CD14-positive monocyte (primary cell): Measurements from ENCODE around the gene KRT72. TPM values are rescaled to one million over a fixed set of nuclear protein-coding genes. Genes with fewer than 3 reads are reported as not detected.

Source experiments
- DNase-seq, 3 donors: peaks; one replicate each; pipeline ENCODE4 v3.0.0-alpha.2; 2011 to 2022
- H2AFZ ChIP-seq: 2 replicates; pipeline ENCODE4 v1.6.0; 2012; ENCODE audit warnings: mild to moderate bottlenecking, low read depth, low read length, inconsistent platforms; ENCODE audit not compliant: insufficient read depth, poor library complexity, severe bottlenecking
- H3K27ac ChIP-seq, 2 donors: 1 replicate in 1 of 2; 2 replicates in 1 of 2; pipeline ENCODE4 v1.5.1; 2012 to 2013; ENCODE audit warnings: low read length in 2 of 2, control low read depth in 1 of 2, inconsistent platforms in 1 of 2, low read depth in 1 of 2, mild to moderate bottlenecking in 1 of 2
- H3K27me3 ChIP-seq, 2 donors: one replicate each; pipeline versions ENCODE4 v1.6.0 to v1.6.1; 2011 to 2013; ENCODE audit warnings: low read length in 2 of 2; ENCODE audit not compliant: control insufficient read depth in 2 of 2, insufficient read depth in 2 of 2
- H3K36me3 ChIP-seq, 2 donors: replicated peaks in 1 of 2; 1 replicate in 1 of 2; 2 replicates in 1 of 2; pipeline versions ENCODE4 v1.5.1 to v1.6.1; 2012 to 2013; ENCODE audit warnings: low read length in 2 of 2, control low read depth in 1 of 2, inconsistent platforms in 1 of 2, mild to moderate bottlenecking in 1 of 2; ENCODE audit not compliant: insufficient read depth in 2 of 2, control insufficient read depth in 1 of 2
- H3K4me1 ChIP-seq, 2 donors: 1 replicate in 1 of 2; 2 replicates in 1 of 2; pipeline versions ENCODE4 v1.5.1 to v1.6.1; 2012 to 2013; ENCODE audit warnings: low read length in 2 of 2, control low read depth in 1 of 2, inconsistent platforms in 1 of 2, mild to moderate bottlenecking in 1 of 2, moderate library complexity in 1 of 2; ENCODE audit not compliant: insufficient read depth in 2 of 2, control insufficient read depth in 1 of 2
- H3K4me2 ChIP-seq: replicated peaks from 2 replicates; pipeline ENCODE3; 2012; ENCODE audit warnings: low read length, moderate library complexity, mild to moderate bottlenecking; ENCODE audit not compliant: poor library complexity, severe bottlenecking; ENCODE audit errors: extremely low read depth
- H3K4me3 ChIP-seq, 3 experiments: fragments of 200-600 bp in 1 of 3; sonication (generic) in 1 of 3; replicated peaks in 1 of 3; 1 replicate in 2 of 3; 2 replicates in 1 of 3; pipeline ENCODE4 v1.5.1; 2011 to 2013; ENCODE audit warnings: low read length in 3 of 3, mild to moderate bottlenecking in 3 of 3, control low read depth in 2 of 3, low read depth in 2 of 3, inconsistent platforms in 1 of 3, moderate library complexity in 1 of 3
- H3K79me2 ChIP-seq: 2 replicates; pipeline ENCODE4 v1.6.0; 2012; ENCODE audit warnings: mild to moderate bottlenecking, control low read depth, inconsistent platforms, low read length, moderate library complexity; ENCODE audit not compliant: insufficient read depth
- H3K9ac ChIP-seq: 2 replicates; pipeline ENCODE4 v1.6.0; 2017; ENCODE audit warnings: low read length, mild to moderate bottlenecking; ENCODE audit not compliant: insufficient read depth, poor library complexity, severe bottlenecking
- H3K9me3 ChIP-seq, 2 donors: replicated peaks in 1 of 2; 1 replicate in 1 of 2; 2 replicates in 1 of 2; pipeline versions ENCODE4 v1.5.1 to v1.6.1; 2012 to 2013; ENCODE audit warnings: low read length in 2 of 2, control low read depth in 1 of 2; ENCODE audit not compliant: control insufficient read depth in 1 of 2, insufficient read depth in 1 of 2
- H4K20me1 ChIP-seq: 2 replicates; pipeline ENCODE4 v1.6.0; 2012; ENCODE audit warnings: mild to moderate bottlenecking, low read length, control low read depth, moderate library complexity; ENCODE audit not compliant: insufficient read depth
- H3K27ac Mint-ChIP-seq, 7 donors: one replicate each; pipeline ENCODE4 v1.8.0; 2020; ENCODE audit warnings: mild to moderate bottlenecking in 7 of 7, mixed read lengths in 7 of 7, moderate library complexity in 6 of 7, inconsistent platforms in 2 of 7
- H3K27me3 Mint-ChIP-seq, 3 donors: one replicate each; pipeline ENCODE4 v1.8.0; 2021 to 2022; ENCODE audit warnings: low read depth in 3 of 3, mild to moderate bottlenecking in 3 of 3, mixed read lengths in 3 of 3, moderate library complexity in 3 of 3, inconsistent platforms in 1 of 3
- H3K36me3 Mint-ChIP-seq, 2 donors: one replicate each; pipeline ENCODE4 v1.8.0; 2020; ENCODE audit warnings: mixed read lengths in 2 of 2, inconsistent platforms in 1 of 2, mild to moderate bottlenecking in 1 of 2
- H3K4me1 Mint-ChIP-seq: one replicate; pipeline ENCODE4 v1.8.0; 2020; ENCODE audit warnings: mild to moderate bottlenecking, mixed read lengths
- H3K4me3 Mint-ChIP-seq, 2 donors: one replicate each; pipeline ENCODE4 v1.8.0; 2020; ENCODE audit warnings: mild to moderate bottlenecking in 2 of 2, mixed read lengths in 2 of 2, moderate library complexity in 1 of 2
- H3K9me3 Mint-ChIP-seq, 7 donors: one replicate each; pipeline ENCODE4 v1.8.0; 2020 to 2022; ENCODE audit warnings: mixed read lengths in 7 of 7, mild to moderate bottlenecking in 6 of 7, moderate library complexity in 6 of 7, inconsistent platforms in 2 of 7
- CTCF ChIP-seq: fragments of 200-600 bp; IDR thresholded peaks from one replicate; pipeline ENCODE4 v1.8.0; 2022; ENCODE audit warnings: antibody characterized with exemption, mild to moderate bottlenecking
- WGBS: methylation state at CpG from one replicate; pipeline ENCODE4 v1.1.5; 2013; ENCODE audit warnings: missing lambda C conversion rate; ENCODE audit not compliant: insufficient coverage; 5-methylcytosine and 5-hydroxymethylcytosine counted together
- intact Hi-C, 2 donors: fragments of 100-400 bp; cut with micrococcal nuclease; formaldehyde crosslinking; loops; one replicate each; pipeline versions ENCODE4 v1.15.0 to v1.15.1; 2023
- polyA plus RNA-seq, 3 donors: library from polyadenylated mRNA; depleted of rRNA in 1 of 3; unstranded in 2 of 3; stranded (reverse) in 1 of 3; fragments of 300-500 nt in 2 of 3; fragments of >200 nt in 1 of 3; fragmentation: Illumina TruSeq in 2 of 3; gene quantifications; 1 replicate in 2 of 3; 2 replicates in 1 of 3; pipeline ENCODE4 v1.2.3, GENCODE V29; 2012 to 2021

The KRT72 gene
- polyA plus RNA-seq, 3 donors, result not detected

DNA sequence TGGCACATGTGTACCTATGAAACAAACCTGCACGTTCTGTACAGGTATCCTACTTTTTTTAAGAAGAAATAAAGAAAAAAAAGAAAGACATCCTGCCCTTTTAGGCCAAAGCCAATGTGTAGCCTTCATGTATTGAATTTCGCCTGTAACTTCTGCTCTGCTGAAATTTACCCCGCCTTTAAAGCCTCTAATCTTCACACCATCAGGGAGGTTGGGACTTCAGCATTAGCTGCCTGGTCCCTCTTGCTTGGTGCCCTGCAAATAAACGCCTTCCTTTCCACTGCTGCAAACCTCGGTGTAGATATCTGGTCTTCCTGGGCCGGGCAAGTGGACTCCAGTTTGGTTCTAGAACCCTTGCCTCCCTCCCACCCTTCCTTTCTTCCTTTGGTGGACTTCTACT is 45.7 kb downstream of the KRT72 start:
- DNase-seq, result no peak
- Histone ChIP-seq H3K27ac (no peak overlapping the region), H3K36me3 (no peaks in the 10 kb centered on the region), H3K4me1 (no peaks in the 10 kb centered on the region), H3K9me3 (no peaks in the 10 kb centered on the region), H3K27me3 (no peaks in the 10 kb centered on the region), H4K20me1 (no peaks in the 10 kb centered on the region), H2AFZ (no peak overlapping the region), H3K9ac (no peak overlapping the region), H3K79me2 (no peaks in the 10 kb centered on the region), H3K4me3 (no peak overlapping the region), H3K4me2 (no peak overlapping the region)
- H3K9me3 Mint-ChIP-seq, result peaks cover 0 to 3% (median 0%) of the 10 kb centered on the region in 7 donors
- 100% methylated on average over 3 of the region's 6 CpGs for WGBS
- no peaks in the 10 kb centered on the region for H3K4me1 Mint-ChIP-seq
- H3K27me3 Mint-ChIP-seq, result peaks cover 2 to 20% (median 19%) of the 10 kb centered on the region in 3 donors
- H3K27ac Mint-ChIP-seq, result peak overlapping the region in 2 of 7 donors; percentile 20 to 21
- intact Hi-C loops, result no loop called here
- no peaks in the 10 kb centered on the region for H3K36me3 Mint-ChIP-seq
- TF ChIP-seq CTCF, result no peak
- no peak overlapping the region for H3K4me3 Mint-ChIP-seq

- Histone ChIP-seq H2AFZ (no peak within 1 kb of the TSS), H3K4me1 (no peaks in the 10 kb centered on the region), H3K4me3 (no peak within 1 kb of the TSS), H4K20me1 (no peaks in the 10 kb centered on the region), H3K9me3 (no peaks in the 10 kb centered on the region), H3K27ac (no peak within 1 kb of the TSS), H3K4me2 (no peak within 1 kb of the TSS), H3K9ac (no peak within 1 kb of the TSS), H3K79me2 (no peaks in the 10 kb centered on the region), H3K36me3 (no peaks in the 10 kb centered on the region), H3K27me3 (no peaks in the 10 kb centered on the region)
- Mint-ChIP-seq H3K4me1 (no peaks in the 10 kb centered on the region), H3K9me3 (peaks cover 0 to 3% (median 0%) of the 10 kb centered on the region in 7 donors), H3K36me3 (no peaks in the 10 kb centered on the region), H3K27ac (peak within 1 kb of the TSS in 1 of 7 donors; percentile 4), H3K27me3 (peaks cover 2 to 10% (median 9%) of the 10 kb centered on the region in 3 donors), H3K4me3 (no peak within 1 kb of the TSS)
- intact Hi-C loops, result no loop called here
- 95% methylated on average over 14 of the region's 14 CpGs for WGBS
- TF ChIP-seq CTCF, result no peak
- no peak for DNase-seq
These were observed 48.5 kb downstream of the KRT72 start, which contains the start of gene KRT71 for GRCh38 chr12:52552681-52553195. Gene KRT71 (minus strand): TSS chr12:52553145. CDS start chr12:52553077, 68 bp downstream.
